ENCODE data around the gene RIBC2.

DNA sequence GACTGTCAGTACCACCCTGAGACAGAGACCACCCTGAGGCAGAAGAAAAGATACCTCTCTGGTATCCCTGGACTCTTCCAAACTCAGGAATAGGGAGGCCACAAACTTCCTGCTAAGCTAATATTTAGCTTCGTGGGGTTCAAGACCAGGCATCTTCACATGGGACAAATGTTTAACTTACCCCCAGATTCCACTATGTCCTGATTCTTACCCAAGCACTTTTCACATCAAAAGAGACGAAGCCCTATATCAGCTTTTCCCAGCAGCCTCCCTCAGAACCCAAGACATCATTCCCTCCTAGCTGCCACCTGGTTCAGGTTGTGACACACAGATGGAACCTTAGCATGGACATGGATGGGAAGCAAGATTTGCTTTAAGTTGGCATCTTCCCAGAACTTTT lies 32.1 kb upstream of the RIBC2 start:
- TF ChIP-seq, protein P1, sequence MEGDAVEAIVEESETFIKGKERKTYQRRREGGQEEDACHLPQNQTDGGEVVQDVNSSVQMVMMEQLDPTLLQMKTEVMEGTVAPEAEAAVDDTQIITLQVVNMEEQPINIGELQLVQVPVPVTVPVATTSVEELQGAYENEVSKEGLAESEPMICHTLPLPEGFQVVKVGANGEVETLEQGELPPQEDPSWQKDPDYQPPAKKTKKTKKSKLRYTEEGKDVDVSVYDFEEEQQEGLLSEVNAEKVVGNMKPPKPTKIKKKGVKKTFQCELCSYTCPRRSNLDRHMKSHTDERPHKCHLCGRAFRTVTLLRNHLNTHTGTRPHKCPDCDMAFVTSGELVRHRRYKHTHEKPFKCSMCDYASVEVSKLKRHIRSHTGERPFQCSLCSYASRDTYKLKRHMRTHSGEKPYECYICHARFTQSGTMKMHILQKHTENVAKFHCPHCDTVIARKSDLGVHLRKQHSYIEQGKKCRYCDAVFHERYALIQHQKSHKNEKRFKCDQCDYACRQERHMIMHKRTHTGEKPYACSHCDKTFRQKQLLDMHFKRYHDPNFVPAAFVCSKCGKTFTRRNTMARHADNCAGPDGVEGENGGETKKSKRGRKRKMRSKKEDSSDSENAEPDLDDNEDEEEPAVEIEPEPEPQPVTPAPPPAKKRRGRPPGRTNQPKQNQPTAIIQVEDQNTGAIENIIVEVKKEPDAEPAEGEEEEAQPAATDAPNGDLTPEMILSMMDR (IDR thresholded peaks at IDR 0.05) = no peak
- no peak for TF ChIP-seq POLR2A (IDR thresholded peaks at IDR 0.05)
